ENCODE measurements around the gene C21orf58. TPM values are rescaled to one million over a fixed set of nuclear protein-coding genes. Genes with fewer than 3 reads are reported as not detected.

Gene C21orf58
- polyA plus RNA-seq, 3 donors, result 0.15 to 0.73 (median 0.21) TPM

DNA sequence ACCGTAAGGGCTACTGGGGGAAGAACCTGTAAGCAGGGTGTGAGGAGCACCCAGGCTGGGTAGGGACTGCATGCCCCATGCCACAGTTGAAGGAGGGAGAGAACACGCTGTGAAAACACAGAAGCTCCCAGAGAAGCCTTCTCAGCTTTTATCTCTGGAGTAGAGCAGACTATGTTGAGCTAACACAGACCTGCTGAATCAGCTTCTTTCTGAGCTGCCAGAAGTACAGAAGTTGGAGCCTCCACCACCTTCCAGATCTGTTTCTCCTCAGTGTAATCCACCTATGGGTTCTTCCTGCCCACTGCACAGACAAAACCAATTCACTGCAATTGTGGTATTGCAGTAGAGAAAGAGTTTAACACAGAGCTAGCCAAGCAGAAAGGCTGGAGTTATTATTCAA is 32.1 kb downstream of the C21orf58 start:
- Histone ChIP-seq H3K4me3 (replicated peaks in 1 of 3; ENCODE audit: low read depth in 2 of 3, low read length in 3 of 3) (no peak overlapping the region), H3K79me2 (ENCODE audit: insufficient read depth, low read length) (peaks cover 10% of the 10 kb centered on the region), H2AFZ (ENCODE audit: insufficient read depth, low read depth, low read length, poor library complexity, severe bottlenecking) (no peak overlapping the region), H4K20me1 (ENCODE audit: insufficient read depth, low read length) (no peaks in the 10 kb centered on the region), H3K27ac (ENCODE audit: low read depth in 1 of 2, low read length in 2 of 2) (no peak overlapping the region), H3K27me3 (ENCODE audit: control insufficient read depth in 2 of 2, insufficient read depth in 2 of 2, low read length in 2 of 2) (peaks cover 0 to 3% of the 10 kb centered on the region in 2 donors), H3K9ac (ENCODE audit: insufficient read depth, low read length, poor library complexity, severe bottlenecking) (no peak overlapping the region), H3K4me2 (replicated peaks; ENCODE audit: extremely low read depth, low read length, poor library complexity, severe bottlenecking) (no peak overlapping the region), H3K36me3 (replicated peaks in 1 of 2; ENCODE audit: control insufficient read depth in 1 of 2, insufficient read depth in 2 of 2, low read length in 2 of 2) (peaks cover 5 to 14% of the 10 kb centered on the region in 2 donors), H3K9me3 (replicated peaks in 1 of 2; ENCODE audit: control insufficient read depth in 1 of 2, insufficient read depth in 1 of 2, low read length in 2 of 2) (peaks cover 7 to 11% of the 10 kb centered on the region in 2 donors), H3K4me1 (ENCODE audit: control insufficient read depth in 1 of 2, insufficient read depth in 2 of 2, low read length in 2 of 2) (peaks cover 25 to 41% of the 10 kb centered on the region in 2 donors)
- Mint-ChIP-seq H3K36me3 (peaks cover 13 to 20% of the 10 kb centered on the region in 2 donors), H3K27ac (no peak overlapping the region), H3K9me3 (peaks cover 0 to 15% (median 9%) of the 10 kb centered on the region in 7 donors), H3K27me3 (ENCODE audit: low read depth in 3 of 3) (peaks cover 4 to 17% (median 4%) of the 10 kb centered on the region in 3 donors), H3K4me3 (no peak overlapping the region), H3K4me1 (peaks cover 41% of the 10 kb centered on the region)
- TF ChIP-seq, protein P1, sequence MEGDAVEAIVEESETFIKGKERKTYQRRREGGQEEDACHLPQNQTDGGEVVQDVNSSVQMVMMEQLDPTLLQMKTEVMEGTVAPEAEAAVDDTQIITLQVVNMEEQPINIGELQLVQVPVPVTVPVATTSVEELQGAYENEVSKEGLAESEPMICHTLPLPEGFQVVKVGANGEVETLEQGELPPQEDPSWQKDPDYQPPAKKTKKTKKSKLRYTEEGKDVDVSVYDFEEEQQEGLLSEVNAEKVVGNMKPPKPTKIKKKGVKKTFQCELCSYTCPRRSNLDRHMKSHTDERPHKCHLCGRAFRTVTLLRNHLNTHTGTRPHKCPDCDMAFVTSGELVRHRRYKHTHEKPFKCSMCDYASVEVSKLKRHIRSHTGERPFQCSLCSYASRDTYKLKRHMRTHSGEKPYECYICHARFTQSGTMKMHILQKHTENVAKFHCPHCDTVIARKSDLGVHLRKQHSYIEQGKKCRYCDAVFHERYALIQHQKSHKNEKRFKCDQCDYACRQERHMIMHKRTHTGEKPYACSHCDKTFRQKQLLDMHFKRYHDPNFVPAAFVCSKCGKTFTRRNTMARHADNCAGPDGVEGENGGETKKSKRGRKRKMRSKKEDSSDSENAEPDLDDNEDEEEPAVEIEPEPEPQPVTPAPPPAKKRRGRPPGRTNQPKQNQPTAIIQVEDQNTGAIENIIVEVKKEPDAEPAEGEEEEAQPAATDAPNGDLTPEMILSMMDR (IDR thresholded peaks at IDR 0.05), result no peak
- no peak for DNase-seq
- 100% methylated on average over 1 of the region's 2 CpGs for WGBS (ENCODE audit: insufficient coverage)
- intact Hi-C loops (cut with micrococcal nuclease), result no loop called here

DNA sequence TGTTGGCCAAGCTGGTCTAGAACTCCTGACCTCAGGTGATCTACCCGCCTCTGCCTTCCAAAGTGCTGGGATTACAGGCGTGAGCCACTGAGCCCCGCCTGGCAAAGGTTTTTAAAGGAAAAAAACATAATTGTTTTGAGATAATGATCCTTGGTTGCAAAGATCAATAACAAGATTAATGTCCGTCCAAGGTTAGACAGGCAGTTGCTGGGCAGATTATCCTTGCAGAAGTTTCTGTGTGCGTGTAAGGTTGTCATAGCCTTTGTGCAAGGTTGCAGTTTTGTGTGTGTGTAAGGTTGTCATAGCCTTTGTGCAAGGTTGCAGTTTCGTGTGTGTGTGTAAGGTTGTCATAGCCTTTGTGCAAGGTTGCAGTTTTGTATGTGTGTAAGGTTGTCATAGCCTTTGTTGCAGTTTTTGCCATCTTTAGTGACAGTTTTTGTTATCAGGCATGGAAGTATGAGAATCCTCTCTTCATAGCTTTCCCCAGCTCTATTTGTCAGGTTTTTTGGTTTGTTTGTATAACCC is 34.0 kb downstream of the C21orf58 start:
- no peak overlapping the region for H3K4me3 Mint-ChIP-seq
- H3K9ac ChIP-seq (ENCODE audit: insufficient read depth, low read length, poor library complexity, severe bottlenecking), result no peak overlapping the region
- no peaks in the 10 kb centered on the region for H3K27me3 ChIP-seq (ENCODE audit: control insufficient read depth in 2 of 2, insufficient read depth in 2 of 2, low read length in 2 of 2)
- no peak overlapping the region for H3K4me3 ChIP-seq (replicated peaks in 1 of 3; ENCODE audit: low read depth in 2 of 3, low read length in 3 of 3)
- no peak overlapping the region for H3K27ac Mint-ChIP-seq
- H3K9me3 Mint-ChIP-seq, result peaks cover 0 to 15% (median 9%) of the 10 kb centered on the region in 7 donors
- peaks cover 30 to 38% of the 10 kb centered on the region in 2 donors for H3K4me1 ChIP-seq (ENCODE audit: control insufficient read depth in 1 of 2, insufficient read depth in 2 of 2, low read length in 2 of 2)
- H3K9me3 ChIP-seq (replicated peaks in 1 of 2; ENCODE audit: control insufficient read depth in 1 of 2, insufficient read depth in 1 of 2, low read length in 2 of 2), result peaks cover 7 to 11% of the 10 kb centered on the region in 2 donors
- TF ChIP-seq, protein P1 (IDR thresholded peaks at IDR 0.05), result no peak
- H3K36me3 ChIP-seq (replicated peaks in 1 of 2; ENCODE audit: control insufficient read depth in 1 of 2, insufficient read depth in 2 of 2, low read length in 2 of 2), result peaks cover 5 to 14% of the 10 kb centered on the region in 2 donors
- H3K27ac ChIP-seq (ENCODE audit: low read depth in 1 of 2, low read length in 2 of 2), result no peak overlapping the region
- peaks cover 0 to 4% (median 0%) of the 10 kb centered on the region in 3 donors for H3K27me3 Mint-ChIP-seq (ENCODE audit: low read depth in 3 of 3)
- H4K20me1 ChIP-seq (ENCODE audit: insufficient read depth, low read length), result peaks cover 5% of the 10 kb centered on the region
- no peak overlapping the region for H2AFZ ChIP-seq (ENCODE audit: insufficient read depth, low read depth, low read length, poor library complexity, severe bottlenecking)
- H3K4me2 ChIP-seq (replicated peaks; ENCODE audit: extremely low read depth, low read length, poor library complexity, severe bottlenecking), result no peak overlapping the region
- H3K36me3 Mint-ChIP-seq, result peaks cover 13 to 20% of the 10 kb centered on the region in 2 donors
- 73% methylated on average over 6 of the region's 6 CpGs for WGBS (ENCODE audit: insufficient coverage)
- peaks cover 38% of the 10 kb centered on the region for H3K4me1 Mint-ChIP-seq
- peaks cover 19% of the 10 kb centered on the region for H3K79me2 ChIP-seq (ENCODE audit: insufficient read depth, low read length)
- DNase-seq, result no peak
- intact Hi-C loops (cut with micrococcal nuclease), result loop anchor here in 1 of 2 donors (5.0 kb wide), 1 partner anchor 33 kb away; the partner anchor contains the start of genes C21orf58 and PCNT
